T-helper 2 cell (primary cell): Measurements from ENCODE around the gene PPP2R1B.
A peak's percentile ranks its signal among the peaks of the same experiment; 100 is the strongest.
"Not testable (repeated sequence)": the region's sequence is repeated elsewhere in the genome, so short reads cannot be mapped to it uniquely, and the experiment has no call there.

Experiments used
- DNase-seq, 5 experiments: peaks; one replicate each; pipeline versions ENCODE4 v3.0.0 to v3.0.0-alpha.2; 2012 to 2022
- total RNA-seq, 2 donors: gene quantifications; one replicate each; lab custom pipeline; 2026; lab: John Stamatoyannopoulos, UW

Gene PPP2R1B
- 49.4 to 73.9 reads per million in 2 donors for total RNA-seq

GRCh38 chr11:111765984-111766833 is at the start of gene PPP2R1B:
Gene PPP2R1B, minus strand, starts transcription at chr11:111766389. Its CDS starts 28 bp downstream, at chr11:111766361.
- peak; percentile 53 to 76 (median 61) for DNase-seq

- DNase-seq: peak in 1 of 5 experiments; percentile 29
These were observed 49.3 kb upstream of the PPP2R1B start for GRCh38 chr11:111815489-111815888.

GRCh38 chr11:111814557-111815320 is 48.5 kb upstream of the PPP2R1B start:
- no peak for DNase-seq

- DNase-seq: no peak
These were observed 47.9 kb upstream of the PPP2R1B start for GRCh38 chr11:111814106-111814505.

GRCh38 chr11:111812211-111812610 is 46.0 kb upstream of the PPP2R1B start:
- no peak for DNase-seq

- DNase-seq: no peak
These were observed 45.3 kb upstream of the PPP2R1B start for GRCh38 chr11:111811445-111811844.

GRCh38 chr11:111808834-111809233 is 42.6 kb upstream of the PPP2R1B start:
- DNase-seq: no peak

GRCh38 chr11:111808063-111808588 is 41.9 kb upstream of the PPP2R1B start:
- DNase-seq: no peak

- DNase-seq: no peak
These were observed 40.9 kb upstream of the PPP2R1B start for GRCh38 chr11:111807076-111807475.

GRCh38 chr11:111801135-111801534 is 34.9 kb upstream of the PPP2R1B start:
- no peak for DNase-seq

- no peak for DNase-seq
These were observed 32.1 kb upstream of the PPP2R1B start for GRCh38 chr11:111798279-111798678.

GRCh38 chr11:111797145-111797581 is 31.0 kb upstream of the PPP2R1B start:
- DNase-seq: peak in 1 of 5 experiments; percentile 3

GRCh38 chr11:111796696-111797095 is 30.5 kb upstream of the PPP2R1B start:
- no peak for DNase-seq

GRCh38 chr11:111795334-111795985 is 29.3 kb upstream of the PPP2R1B start:
- DNase-seq: no peak

- no peak for DNase-seq
These were observed 27.7 kb upstream of the PPP2R1B start for GRCh38 chr11:111793863-111794262.

- no peak for DNase-seq
These were observed 26.8 kb upstream of the PPP2R1B start for GRCh38 chr11:111792955-111793500.

GRCh38 chr11:111792314-111792713 is 26.1 kb upstream of the PPP2R1B start:
- no peak for DNase-seq

GRCh38 chr11:111788464-111788863 is 22.3 kb upstream of the PPP2R1B start:
- no peak for DNase-seq

- no peak for DNase-seq
These were observed 21.9 kb upstream of the PPP2R1B start for GRCh38 chr11:111788051-111788450.

- DNase-seq: no peak
These were observed 19.8 kb upstream of the PPP2R1B start for GRCh38 chr11:111785886-111786412.

GRCh38 chr11:111785076-111785475 is 18.9 kb upstream of the PPP2R1B start:
- no peak for DNase-seq

GRCh38 chr11:111784311-111784710 is 18.1 kb upstream of the PPP2R1B start:
- DNase-seq: not testable (repeated sequence)
